HG02678 (cell line): Measurements from ENCODE around the gene EEF1AKMT2.
A peak's percentile ranks its signal among the peaks of the same experiment; 100 is the strongest.
"Not testable (repeated sequence)": the region's sequence is repeated elsewhere in the genome, so short reads cannot be mapped to it uniquely, and the experiment has no call there.

ENCODE experiments used
- ATAC-seq: cut with Tn5 transposase; IDR thresholded peaks from one replicate; pipeline ENCODE4 v1.9.1; 2021; ENCODE audit warnings: mild to moderate bottlenecking, moderate library complexity; ENCODE audit not compliant: unreplicated experiment

EEF1AKMT2 gene

GRCh38 chr10:124756156-124756903, 35.4 kb downstream of the EEF1AKMT2 start:
- ATAC-seq = no peak

- ATAC-seq = no peak
These were observed 36.1 kb downstream of the EEF1AKMT2 start for GRCh38 chr10:124755581-124755980.

GRCh38 chr10:124754227-124754626, 37.5 kb downstream of the EEF1AKMT2 start:
- ATAC-seq = no peak

GRCh38 chr10:124748953-124749645, 42.6 kb downstream of the EEF1AKMT2 start:
- ATAC-seq = no peak

GRCh38 chr10:124748166-124748565, 43.5 kb downstream of the EEF1AKMT2 start:
- no peak for ATAC-seq

- ATAC-seq = no peak
These were observed 43.9 kb downstream of the EEF1AKMT2 start for GRCh38 chr10:124747745-124748144.

- ATAC-seq = no peak
These were observed 44.7 kb downstream of the EEF1AKMT2 start for GRCh38 chr10:124746992-124747391.

GRCh38 chr10:124746447-124746846, 45.2 kb downstream of the EEF1AKMT2 start:
- not testable (repeated sequence) for ATAC-seq

GRCh38 chr10:124745673-124746072, 46.0 kb downstream of the EEF1AKMT2 start:
- ATAC-seq = no peak

GRCh38 chr10:124745252-124745651, 46.4 kb downstream of the EEF1AKMT2 start:
- no peak for ATAC-seq

- peak; percentile 68 for ATAC-seq
These were observed 47.3 kb downstream of the EEF1AKMT2 start, which contains the start of gene FAM53B for GRCh38 chr10:124744102-124745050. Gene FAM53B (minus strand): TSS chr10:124744378. CDS start chr10:124706713, 37,665 bp downstream.

GRCh38 chr10:124743191-124744101, 48.2 kb downstream of the EEF1AKMT2 start:
- ATAC-seq = peak; percentile 34

- ATAC-seq = no peak
These were observed 49.1 kb downstream of the EEF1AKMT2 start for GRCh38 chr10:124742413-124743190.

- ATAC-seq = no peak
These were observed 49.7 kb downstream of the EEF1AKMT2 start for GRCh38 chr10:124741922-124742412.

- ATAC-seq = peak; percentile 40
These were observed 50.3 kb downstream of the EEF1AKMT2 start for GRCh38 chr10:124741281-124741921.

GRCh38 chr10:124740369-124741280, 51.1 kb downstream of the EEF1AKMT2 start:
- peak; percentile 17 for ATAC-seq

- no peak for ATAC-seq
These were observed 51.7 kb downstream of the EEF1AKMT2 start for GRCh38 chr10:124739986-124740368.
